ENCODE measurements around the gene ADPRHL1.

The ADPRHL1 gene

DNA sequence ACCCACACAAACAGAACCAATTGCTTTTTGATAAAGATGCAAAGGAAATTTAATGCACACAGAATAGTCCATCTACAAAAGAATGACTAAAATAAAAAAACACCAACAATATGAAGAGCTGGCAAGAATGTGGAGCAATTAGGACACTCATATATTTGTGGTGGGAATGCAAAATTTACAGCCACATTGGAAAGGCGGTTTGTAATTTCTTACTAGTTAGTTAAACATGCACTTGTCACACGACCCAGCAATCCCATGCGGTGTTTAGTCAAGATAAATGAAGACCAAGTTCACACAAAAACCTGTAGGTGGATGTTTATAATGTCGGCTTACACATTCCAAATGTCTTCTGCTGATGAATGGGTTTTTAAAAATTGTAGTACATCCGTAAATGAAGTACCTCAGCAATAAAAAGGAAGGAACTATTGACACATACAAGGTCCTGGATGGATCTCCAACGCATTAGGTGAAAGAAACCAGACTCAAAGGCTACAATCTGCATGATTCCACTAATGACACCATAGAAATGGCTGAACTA is 94.6 kb downstream of the ADPRHL1 start:
- TF ChIP-seq SPI1 (IDR thresholded peaks at IDR 0.05; ENCODE audit: low read depth, low read length) = no peak
- no peak for TF ChIP-seq POLR2A (IDR thresholded peaks at IDR 0.05; ENCODE audit: low read depth, low read length)
- TF ChIP-seq TAF1 (IDR thresholded peaks at IDR 0.05; ENCODE audit: low read depth, low read length) = no peak
- no peak for TF ChIP-seq POLR2AphosphoS5 (IDR thresholded peaks at IDR 0.05; ENCODE audit: low read depth, low read length)
- TF ChIP-seq POU2F2 (IDR thresholded peaks at IDR 0.05; ENCODE audit: low read depth, low read length) = no peak
- TF ChIP-seq PAX5 (IDR thresholded peaks at IDR 0.05; ENCODE audit: insufficient read depth, low read length, severe bottlenecking) = no peak
- FAIRE-seq (no peak), DNase-seq (ENCODE audit: insufficient read length, low spot score) (no peak)

DNA sequence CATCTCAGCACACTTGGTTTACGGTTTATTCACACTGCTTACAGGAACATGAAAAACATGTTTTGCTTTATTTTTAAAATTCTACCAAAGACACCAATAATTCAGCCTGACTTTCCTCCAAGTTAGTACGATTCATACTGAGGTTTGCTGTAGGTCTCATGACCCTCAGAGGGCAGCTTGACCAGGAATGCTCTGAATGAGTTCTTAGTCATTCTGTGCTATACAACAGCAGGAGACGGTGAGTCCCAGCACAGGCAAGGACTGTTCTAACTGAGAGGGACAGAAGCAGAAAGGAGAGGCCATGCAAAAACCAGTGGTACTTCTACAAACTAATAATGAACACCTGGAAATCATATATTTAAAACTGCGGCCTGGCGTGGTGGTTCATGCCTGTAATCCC is 95.8 kb downstream of the ADPRHL1 start:
- TF ChIP-seq POLR2A (IDR thresholded peaks at IDR 0.05; ENCODE audit: low read depth, low read length) (no peak), POU2F2 (IDR thresholded peaks at IDR 0.05; ENCODE audit: low read depth, low read length) (no peak), POLR2AphosphoS5 (IDR thresholded peaks at IDR 0.05; ENCODE audit: low read depth, low read length) (no peak), TAF1 (IDR thresholded peaks at IDR 0.05; ENCODE audit: low read depth, low read length) (no peak), PAX5 (IDR thresholded peaks at IDR 0.05; ENCODE audit: insufficient read depth, low read length, severe bottlenecking) (no peak), SPI1 (IDR thresholded peaks at IDR 0.05; ENCODE audit: low read depth, low read length) (no peak)
- no peak for FAIRE-seq
- DNase-seq (ENCODE audit: insufficient read length, low spot score) = no peak

DNA sequence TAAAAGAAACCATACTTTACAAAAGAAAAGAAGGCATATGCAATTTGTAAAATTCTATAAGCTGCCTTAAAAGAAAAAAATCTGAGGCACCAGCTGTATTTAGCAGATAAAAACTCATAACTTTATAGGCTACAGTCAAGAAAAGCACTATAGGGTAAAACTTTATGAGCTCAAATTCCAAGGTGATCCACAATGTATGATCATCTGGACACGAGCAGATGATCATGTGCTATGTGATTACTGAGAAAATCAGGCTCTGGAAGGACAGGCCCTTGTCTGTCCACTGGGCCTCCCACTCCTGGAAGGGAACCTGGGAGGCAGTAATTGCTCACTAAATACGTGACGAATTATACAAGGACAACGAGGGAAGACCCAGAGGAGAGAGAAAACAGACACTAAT is 96.7 kb downstream of the ADPRHL1 start:
- DNase-seq (ENCODE audit: insufficient read length, low spot score) (no peak), FAIRE-seq (no peak)
- TF ChIP-seq POLR2A (IDR thresholded peaks at IDR 0.05; ENCODE audit: low read depth, low read length) = no peak

DNA sequence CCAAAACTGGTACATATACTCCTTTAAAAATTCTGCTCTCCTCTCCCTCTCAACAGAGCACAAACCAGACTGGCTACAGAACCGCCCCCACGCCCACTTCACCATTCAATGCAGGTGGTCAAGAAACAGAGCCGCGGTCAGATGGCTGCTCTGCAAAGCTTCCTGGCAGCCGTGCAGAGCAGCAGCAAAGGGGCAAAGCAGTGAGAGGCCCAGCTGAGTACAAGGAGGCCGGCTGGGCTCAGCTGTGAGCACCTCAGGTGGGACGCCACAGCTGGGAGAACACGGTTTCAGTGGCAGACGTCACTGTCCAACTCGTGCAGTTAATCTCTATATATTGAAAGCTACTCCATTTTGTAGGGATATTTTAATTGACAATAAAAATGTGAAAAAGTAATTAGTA is 97.7 kb downstream of the ADPRHL1 start:
- FAIRE-seq (no peak), DNase-seq (ENCODE audit: insufficient read length, low spot score) (no peak)
- TF ChIP-seq POLR2A (IDR thresholded peaks at IDR 0.05; ENCODE audit: low read depth, low read length) (no peak), POLR2AphosphoS5 (IDR thresholded peaks at IDR 0.05; ENCODE audit: low read depth, low read length) (no peak), PAX5 (IDR thresholded peaks at IDR 0.05; ENCODE audit: insufficient read depth, low read length, severe bottlenecking) (no peak), SPI1 (IDR thresholded peaks at IDR 0.05; ENCODE audit: low read depth, low read length) (no peak), TAF1 (IDR thresholded peaks at IDR 0.05; ENCODE audit: low read depth, low read length) (no peak), POU2F2 (IDR thresholded peaks at IDR 0.05; ENCODE audit: low read depth, low read length) (no peak)

DNA sequence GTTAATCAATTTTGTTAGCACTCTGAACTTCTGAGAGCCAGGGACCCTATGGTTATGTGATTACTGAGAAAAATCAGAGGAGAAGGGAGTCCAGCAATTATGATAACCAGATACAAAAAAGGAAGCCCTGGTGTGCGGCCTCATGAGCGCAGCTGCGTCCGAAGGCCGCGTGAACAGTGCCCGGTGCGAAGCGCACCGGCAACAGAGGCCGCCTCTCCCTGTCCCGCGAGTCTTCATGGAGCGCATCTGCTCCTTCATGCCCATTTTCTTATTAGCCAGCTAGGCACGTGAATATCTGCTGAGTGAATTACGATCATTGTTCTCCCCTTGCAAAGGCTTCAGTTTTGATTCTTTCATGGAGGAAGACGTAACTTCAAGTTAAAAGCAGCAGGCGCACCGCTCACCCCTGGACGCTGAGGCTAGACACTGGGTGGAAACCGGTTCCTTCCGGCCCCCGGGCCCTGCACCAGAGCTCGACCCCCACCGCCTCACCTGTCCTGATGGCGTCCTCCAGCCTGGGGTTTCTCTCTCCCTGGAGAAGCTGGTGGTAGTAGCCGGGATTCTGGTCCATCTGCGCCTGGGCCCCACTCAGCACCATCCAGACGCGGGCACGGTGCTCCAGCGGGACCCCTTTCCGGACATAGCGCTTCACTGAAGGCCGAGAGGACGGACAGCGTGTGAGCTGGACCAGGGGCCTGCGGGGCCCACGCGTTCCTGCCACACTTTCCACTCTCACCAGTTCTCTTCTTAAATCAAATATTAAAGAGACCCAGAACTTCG is 98.3 kb downstream of the ADPRHL1 start:
- DNase-seq (ENCODE audit: insufficient read length, low spot score) (no peak), FAIRE-seq (no peak)
- TF ChIP-seq POLR2AphosphoS5 (IDR thresholded peaks at IDR 0.05; ENCODE audit: low read depth, low read length) (no peak), POLR2A (IDR thresholded peaks at IDR 0.05; ENCODE audit: low read depth, low read length) (no peak), PAX5 (IDR thresholded peaks at IDR 0.05; ENCODE audit: insufficient read depth, low read length, severe bottlenecking) (no peak), SPI1 (IDR thresholded peaks at IDR 0.05; ENCODE audit: low read depth, low read length) (no peak), TAF1 (IDR thresholded peaks at IDR 0.05; ENCODE audit: low read depth, low read length) (no peak), POU2F2 (IDR thresholded peaks at IDR 0.05; ENCODE audit: low read depth, low read length) (no peak)

DNA sequence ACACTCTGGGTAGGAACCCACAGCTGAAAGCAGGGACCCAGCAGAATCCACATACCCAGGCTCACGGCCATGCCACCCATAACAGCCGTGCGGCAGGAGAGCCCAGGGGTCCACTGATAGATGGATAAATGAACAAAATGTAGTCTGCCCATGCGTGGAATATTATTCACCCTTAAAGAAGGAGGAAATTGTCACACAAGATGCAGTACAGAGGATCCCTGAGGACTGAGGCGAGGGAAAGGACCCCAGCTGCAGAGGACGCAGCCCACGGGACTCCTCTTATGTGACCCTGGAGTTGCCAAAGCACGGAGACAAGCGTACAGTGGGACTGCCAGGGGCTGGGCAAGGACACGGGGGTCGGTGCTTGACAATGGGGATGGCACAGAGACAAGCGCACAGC is 100.0 kb downstream of the ADPRHL1 start:
- no peak for FAIRE-seq
- DNase-seq (ENCODE audit: insufficient read length, low spot score) = no peak

DNA sequence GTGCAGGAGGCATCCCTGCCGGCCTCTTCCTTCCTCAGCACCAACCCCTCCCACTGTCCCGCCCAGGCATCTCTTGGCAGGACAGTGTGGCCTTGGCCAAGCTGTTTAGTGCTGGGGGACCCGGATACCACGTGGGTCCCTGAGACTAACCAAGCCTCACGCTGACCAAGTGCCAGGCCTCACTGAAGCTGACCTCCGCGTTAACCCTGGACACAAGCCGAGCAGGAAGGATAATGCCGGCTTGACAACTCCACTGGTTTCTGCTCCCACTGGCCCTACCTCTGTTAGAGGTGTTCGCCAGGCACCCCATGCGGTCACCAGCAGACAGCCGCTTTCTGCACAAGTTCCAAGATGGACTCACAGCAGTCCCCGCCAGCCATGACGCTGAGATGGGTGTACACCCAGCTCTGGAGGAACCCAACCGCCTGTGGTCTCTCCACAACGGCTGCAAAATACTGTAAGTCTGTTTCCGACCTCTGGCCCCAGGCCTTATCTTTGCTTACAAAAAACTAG is 101.7 kb downstream of the ADPRHL1 start:
- FAIRE-seq (no peak), DNase-seq (ENCODE audit: insufficient read length, low spot score) (no peak)
- TF ChIP-seq POLR2AphosphoS5 (IDR thresholded peaks at IDR 0.05; ENCODE audit: low read depth, low read length) (no peak), SPI1 (IDR thresholded peaks at IDR 0.05; ENCODE audit: low read depth, low read length) (no peak)

More for the DNA sequence above, 100.0 kb downstream of the ADPRHL1 start:
- TF ChIP-seq POLR2AphosphoS5 (IDR thresholded peaks at IDR 0.05; ENCODE audit: low read depth, low read length) (no peak), POU2F2 (IDR thresholded peaks at IDR 0.05; ENCODE audit: low read depth, low read length) (no peak), TAF1 (IDR thresholded peaks at IDR 0.05; ENCODE audit: low read depth, low read length) (no peak), SPI1 (IDR thresholded peaks at IDR 0.05; ENCODE audit: low read depth, low read length) (no peak), POLR2A (IDR thresholded peaks at IDR 0.05; ENCODE audit: low read depth, low read length) (no peak), PAX5 (IDR thresholded peaks at IDR 0.05; ENCODE audit: insufficient read depth, low read length, severe bottlenecking) (no peak)

DNA sequence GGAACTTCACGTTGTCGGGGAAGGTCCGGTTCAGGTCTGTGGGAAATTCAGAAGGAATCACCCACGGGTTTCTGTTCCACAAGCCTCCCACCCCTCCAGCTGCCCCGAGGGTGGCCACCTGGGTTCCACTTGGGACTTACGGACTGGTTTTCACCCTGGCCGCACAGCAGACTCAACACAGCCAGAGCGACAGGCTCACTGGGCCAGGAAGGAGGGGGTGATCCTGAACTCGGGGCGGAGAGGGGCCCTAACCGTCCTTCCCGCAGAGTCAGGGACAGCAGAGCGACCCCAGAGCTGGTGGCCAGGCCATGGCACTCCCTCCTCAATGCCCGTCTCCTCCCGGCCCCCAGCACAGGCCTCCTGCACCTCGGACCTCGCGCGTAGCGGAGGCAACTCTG is 102.4 kb downstream of the ADPRHL1 start:
- FAIRE-seq = no peak
- TF ChIP-seq POLR2AphosphoS5 (IDR thresholded peaks at IDR 0.05; ENCODE audit: low read depth, low read length) = no peak
- TF ChIP-seq TAF1 (IDR thresholded peaks at IDR 0.05; ENCODE audit: low read depth, low read length) = no peak
- no peak for TF ChIP-seq SPI1 (IDR thresholded peaks at IDR 0.05; ENCODE audit: low read depth, low read length)
- no peak for TF ChIP-seq POLR2A (IDR thresholded peaks at IDR 0.05; ENCODE audit: low read depth, low read length)
- TF ChIP-seq POU2F2 (IDR thresholded peaks at IDR 0.05; ENCODE audit: low read depth, low read length) = no peak
- no peak for TF ChIP-seq PAX5 (IDR thresholded peaks at IDR 0.05; ENCODE audit: insufficient read depth, low read length, severe bottlenecking)
- DNase-seq (ENCODE audit: insufficient read length, low spot score) = no peak

DNA sequence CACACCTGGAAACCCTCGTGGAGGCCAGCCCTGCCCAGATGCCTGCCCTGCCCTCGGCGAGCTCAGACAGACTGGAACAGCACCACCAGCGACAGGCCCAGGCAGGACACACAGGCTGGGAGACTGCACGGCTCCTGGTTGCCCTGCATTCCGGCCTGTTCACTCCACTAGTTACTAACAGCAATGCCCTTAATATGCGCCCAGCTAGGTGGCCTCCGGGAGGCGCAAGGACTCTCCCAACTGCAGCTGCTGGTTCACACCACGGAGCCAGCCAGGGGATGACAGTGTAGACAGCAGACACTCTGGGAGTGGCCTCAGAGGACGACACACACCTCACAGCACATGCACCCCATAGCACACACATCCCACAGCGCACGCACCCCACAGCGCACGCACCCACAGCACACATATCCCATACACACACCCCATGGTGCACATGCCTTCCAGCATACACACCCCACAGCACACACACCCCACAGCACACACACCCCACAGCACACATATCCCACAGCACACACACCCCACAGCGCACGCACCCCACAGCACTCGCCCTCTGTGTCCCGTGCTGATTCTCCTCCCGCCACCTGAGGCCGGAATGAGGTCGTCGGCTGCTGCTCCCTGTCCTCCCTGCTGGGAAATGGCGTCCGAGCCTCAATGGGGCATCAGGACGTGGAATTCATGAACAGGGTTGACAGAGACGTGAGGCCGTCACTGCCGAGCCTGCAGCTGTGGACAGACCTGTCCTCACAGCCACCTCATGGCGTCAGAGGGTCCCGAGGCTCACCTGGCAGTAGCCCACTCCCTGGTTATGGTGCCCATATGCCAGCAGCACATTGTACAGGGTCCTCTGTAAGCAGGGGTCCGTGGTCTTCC is 103.0 kb downstream of the ADPRHL1 start:
- FAIRE-seq = no peak
- no peak for DNase-seq (ENCODE audit: insufficient read length, low spot score)
- TF ChIP-seq SPI1 (IDR thresholded peaks at IDR 0.05; ENCODE audit: low read depth, low read length) (no peak), POLR2AphosphoS5 (IDR thresholded peaks at IDR 0.05; ENCODE audit: low read depth, low read length) (no peak), PAX5 (IDR thresholded peaks at IDR 0.05; ENCODE audit: insufficient read depth, low read length, severe bottlenecking) (no peak), POU2F2 (IDR thresholded peaks at IDR 0.05; ENCODE audit: low read depth, low read length) (no peak), TAF1 (IDR thresholded peaks at IDR 0.05; ENCODE audit: low read depth, low read length) (no peak), POLR2A (IDR thresholded peaks at IDR 0.05; ENCODE audit: low read depth, low read length) (no peak)
